ENCODE measurements around the gene KCNJ11.

- no peak for TF ChIP-seq CTCF (IDR thresholded peaks at IDR 0.05)
- no peak for TF ChIP-seq POLR2A (IDR thresholded peaks at IDR 0.05)
These were observed 2.5 kb downstream of the KCNJ11 start for GRCh38 chr11:17385926-17386325.

All from adrenal gland (tissue), 5 donors.